GM12874 (cell line): ENCODE measurements around the gene WDR45B.

ENCODE experiments used
- TF ChIP-seq, protein P1 (sequence below): IDR thresholded peaks from 2 replicates; pipeline ENCODE4 v1.5.1; 2011; ENCODE audit warnings: low read depth, mild to moderate bottlenecking, control low read depth, low read length, moderate library complexity; ENCODE audit not compliant: insufficient read depth

WDR45B gene

DNA sequence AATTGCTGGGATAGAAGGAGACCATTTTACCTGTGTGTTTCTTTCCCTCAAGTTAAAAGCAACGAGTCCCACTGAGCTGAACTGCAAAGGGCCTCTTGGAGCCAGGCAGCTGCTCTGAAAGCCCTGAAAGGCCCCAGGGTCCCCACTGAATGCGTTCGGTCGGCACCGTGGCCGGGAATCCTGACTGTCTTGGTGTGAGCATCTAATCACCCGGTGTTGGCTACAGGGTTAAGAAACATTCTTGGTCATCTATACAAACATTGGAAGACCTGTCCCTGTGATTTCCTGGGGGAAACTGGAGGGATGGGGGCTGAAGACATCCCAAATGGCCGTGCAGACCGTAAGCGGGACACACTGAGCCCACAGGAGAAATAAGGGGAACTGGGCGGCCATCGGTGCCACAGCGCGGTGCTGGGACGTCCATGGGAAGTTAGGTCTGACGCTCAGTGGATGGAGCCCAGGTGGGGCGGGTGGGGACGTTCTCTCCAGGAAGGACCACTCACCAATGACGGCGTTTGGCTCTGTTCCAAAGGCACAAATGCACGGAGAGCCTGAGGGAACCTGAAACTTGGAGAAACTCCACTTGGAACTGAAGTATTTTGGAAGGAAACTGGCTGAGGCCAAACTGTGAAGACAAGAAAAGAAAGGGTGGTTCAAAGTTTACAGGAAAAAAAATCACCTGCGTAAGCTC, 32.1 kb downstream of the WDR45B start:
- TF ChIP-seq, protein P1, sequence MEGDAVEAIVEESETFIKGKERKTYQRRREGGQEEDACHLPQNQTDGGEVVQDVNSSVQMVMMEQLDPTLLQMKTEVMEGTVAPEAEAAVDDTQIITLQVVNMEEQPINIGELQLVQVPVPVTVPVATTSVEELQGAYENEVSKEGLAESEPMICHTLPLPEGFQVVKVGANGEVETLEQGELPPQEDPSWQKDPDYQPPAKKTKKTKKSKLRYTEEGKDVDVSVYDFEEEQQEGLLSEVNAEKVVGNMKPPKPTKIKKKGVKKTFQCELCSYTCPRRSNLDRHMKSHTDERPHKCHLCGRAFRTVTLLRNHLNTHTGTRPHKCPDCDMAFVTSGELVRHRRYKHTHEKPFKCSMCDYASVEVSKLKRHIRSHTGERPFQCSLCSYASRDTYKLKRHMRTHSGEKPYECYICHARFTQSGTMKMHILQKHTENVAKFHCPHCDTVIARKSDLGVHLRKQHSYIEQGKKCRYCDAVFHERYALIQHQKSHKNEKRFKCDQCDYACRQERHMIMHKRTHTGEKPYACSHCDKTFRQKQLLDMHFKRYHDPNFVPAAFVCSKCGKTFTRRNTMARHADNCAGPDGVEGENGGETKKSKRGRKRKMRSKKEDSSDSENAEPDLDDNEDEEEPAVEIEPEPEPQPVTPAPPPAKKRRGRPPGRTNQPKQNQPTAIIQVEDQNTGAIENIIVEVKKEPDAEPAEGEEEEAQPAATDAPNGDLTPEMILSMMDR: no peak

DNA sequence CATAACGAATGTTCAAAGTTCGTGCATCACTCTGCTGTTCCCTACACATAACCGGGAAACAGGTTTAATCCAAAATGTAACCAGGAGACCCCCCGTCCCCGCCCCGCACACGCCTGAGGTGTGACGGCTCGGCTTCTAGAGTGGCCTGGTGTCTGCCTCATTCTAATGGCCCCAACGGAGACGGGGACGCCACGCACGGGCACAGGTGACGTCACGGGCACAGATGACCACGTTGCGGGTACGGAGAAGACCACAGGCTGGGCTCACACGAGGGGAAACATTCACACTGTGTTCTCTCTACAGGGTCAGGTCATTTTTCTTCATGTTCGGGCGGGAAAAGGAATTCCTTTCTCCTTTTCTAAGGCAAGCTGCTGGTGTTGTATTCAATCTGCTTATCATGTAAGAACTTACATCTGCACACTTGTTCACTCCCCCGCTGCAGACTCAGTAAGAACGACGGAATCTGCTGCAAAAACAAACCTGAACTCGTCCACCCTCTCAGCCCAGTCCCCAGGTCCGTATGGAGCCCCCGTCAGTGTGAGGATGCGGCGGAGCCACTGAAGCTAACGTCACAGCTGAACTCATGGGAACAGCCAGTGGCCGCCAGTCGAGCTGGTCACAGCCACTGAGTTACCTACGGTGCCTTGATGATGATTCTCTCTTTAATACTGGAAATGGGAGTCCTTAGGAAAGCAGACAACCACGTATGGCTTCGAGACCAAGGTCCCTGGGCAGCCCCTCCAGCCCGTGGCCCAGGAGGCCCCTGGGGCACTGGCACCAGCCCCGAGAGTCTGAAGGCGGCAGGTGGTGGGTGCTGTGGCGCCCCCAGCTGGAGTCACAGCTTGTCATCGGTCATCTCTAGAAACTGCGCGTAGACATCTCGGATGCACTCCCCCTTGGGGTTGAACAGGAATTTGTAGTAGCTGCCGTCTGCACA, 32.9 kb downstream of the WDR45B start:
- TF ChIP-seq, protein P1: no peak

- TF ChIP-seq, protein P1: no peak
These were observed 34.1 kb downstream of the WDR45B start for GRCh38 chr17:82614095-82614631.

DNA sequence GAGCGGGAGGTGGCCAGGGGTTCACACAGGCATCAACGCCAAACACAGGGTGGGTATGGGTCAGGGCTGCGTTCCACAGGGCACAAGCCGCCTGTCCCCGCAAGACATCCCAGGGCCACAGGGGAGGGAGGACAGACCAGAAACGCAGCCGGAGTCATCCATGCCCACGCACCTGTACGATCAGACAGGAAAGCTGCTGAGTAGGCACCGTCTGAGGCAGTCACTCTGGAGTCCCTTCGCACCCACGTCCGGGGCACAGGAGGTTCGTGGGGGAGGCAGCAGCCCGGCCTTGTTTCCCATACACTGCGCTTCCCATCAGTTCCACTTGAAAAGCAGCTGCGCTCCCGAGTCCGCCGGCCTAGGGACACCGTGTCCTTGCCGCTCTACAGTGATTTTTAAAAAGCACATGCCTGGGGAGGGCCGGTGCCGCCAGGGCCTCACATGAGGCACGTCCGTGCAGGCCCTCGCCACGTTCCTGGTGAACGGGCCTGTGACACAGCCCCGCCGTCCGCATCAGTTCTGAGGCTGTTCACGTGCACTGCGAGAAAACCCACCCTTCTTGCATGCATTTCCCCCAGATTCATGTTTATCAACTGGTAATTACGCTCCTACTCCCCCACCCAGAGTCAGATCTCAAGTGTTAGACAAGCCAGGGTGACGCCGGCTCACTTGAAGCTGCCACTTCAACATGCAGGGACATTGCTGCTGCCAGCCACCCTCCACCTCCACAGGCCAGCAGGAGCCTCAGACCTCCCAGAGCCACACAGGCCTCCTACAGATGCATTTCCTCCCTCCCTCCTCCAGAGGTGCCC, 34.8 kb downstream of the WDR45B start:
- TF ChIP-seq, protein P1: no peak

DNA sequence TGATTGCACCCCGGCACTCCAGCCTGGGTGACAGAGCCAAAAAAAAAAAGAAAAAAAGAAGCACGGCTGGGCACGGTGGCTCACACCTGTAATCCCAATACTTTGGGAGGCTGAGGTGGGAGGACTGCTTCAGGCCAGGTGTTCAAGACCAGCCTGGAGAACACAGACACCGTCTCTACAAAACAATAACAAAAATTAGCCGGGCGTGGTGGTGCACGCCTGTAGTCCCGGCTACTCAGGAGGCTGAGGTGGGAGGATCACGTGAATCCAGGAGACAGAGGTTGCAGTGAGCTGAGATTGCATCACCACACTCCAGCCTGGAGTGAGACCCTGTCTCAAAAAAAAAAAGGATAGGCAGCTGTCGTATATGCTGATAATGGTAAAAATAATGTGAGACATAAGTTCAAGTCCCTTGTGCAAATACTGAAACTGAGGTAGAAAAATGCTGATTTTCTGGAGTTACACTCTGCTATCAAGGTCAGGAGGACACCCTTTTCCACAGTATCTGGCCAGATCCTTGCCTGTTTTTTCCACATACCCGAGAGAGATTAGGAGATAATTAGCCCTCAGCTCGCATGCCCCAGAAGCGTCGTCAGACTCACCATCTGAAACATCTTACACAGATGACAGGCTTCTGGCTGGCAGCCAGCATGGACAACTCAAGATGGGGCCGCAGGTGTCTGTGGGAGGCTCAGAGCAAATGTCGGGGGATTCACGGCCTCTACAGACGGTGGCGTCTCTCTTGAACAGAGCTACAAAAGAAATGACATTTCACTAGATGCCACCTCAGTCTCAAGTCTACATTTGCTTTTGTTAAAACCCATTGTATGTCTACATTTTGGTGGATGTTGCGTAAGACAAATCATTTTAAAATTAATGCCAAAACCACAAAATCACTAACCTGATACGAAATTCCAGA, 36.8 kb downstream of the WDR45B start:
- TF ChIP-seq, protein P1: no peak

GRCh38 chr17:82609655-82610054, 38.6 kb downstream of the WDR45B start:
- TF ChIP-seq, protein P1: no peak
